Measurements from ENCODE around the gene SASH1.

SASH1 gene

DNA sequence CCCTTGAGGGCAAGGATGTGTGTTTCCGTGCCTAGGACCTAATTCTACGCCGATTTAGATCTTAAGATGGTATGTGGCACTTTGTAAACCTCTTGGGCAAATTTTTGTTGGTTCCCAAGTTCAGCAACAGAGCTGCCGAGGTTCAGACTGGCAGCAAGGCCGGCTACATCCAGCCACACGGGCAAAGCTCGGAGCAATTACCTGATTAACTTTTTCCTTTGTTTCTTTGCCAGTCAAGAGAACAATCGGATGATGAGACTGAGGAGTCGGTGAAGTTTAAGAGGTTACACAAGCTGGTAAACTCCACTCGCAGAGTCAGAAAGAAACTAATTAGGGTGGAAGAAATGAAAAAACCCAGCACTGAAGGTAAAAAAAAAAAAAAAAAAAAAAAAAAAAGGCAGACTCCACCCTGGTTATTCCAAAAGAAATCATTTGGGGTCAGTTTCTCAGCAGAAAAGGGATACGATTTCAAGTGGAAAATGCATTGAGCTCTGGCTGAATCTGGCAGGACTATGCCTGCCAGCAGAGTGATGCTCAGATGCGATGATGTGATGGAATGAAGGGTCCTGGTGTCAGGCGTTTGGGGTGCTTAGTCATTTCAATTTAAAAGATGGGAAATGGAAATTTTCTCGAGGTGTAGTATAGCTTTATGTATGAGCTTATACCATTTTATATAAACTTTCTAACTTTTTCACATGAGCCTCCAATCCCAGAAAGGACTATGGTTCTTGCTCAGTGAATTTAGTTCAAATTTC is 171.6 kb downstream of the SASH1 start:
- no peak for TF ChIP-seq POLR2A (IDR thresholded peaks at IDR 0.05; ENCODE audit: low read depth, low read length)
- no peak for DNase-seq (ENCODE audit: insufficient read length, low spot score)
- no peak for FAIRE-seq

DNA sequence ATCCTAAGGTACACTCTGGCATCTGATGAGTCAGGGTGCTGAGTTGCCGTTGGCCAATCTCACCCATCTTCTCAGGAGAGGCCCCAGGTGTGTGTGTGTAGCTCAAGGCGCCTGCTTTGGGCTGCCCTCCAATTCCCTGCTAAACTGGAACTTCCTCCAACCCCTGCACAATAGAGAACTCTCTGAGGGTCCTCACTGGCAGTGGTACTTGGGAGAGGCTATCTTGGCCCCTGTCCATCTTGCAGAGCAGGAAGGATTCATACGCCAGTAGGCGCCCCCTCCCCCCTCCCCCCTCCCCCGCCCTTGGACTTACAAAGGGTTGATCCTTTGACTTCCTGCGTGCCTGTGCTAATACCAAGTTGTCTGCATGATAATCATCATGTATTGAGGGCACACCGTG is 173.6 kb downstream of the SASH1 start:
- FAIRE-seq (no peak), DNase-seq (ENCODE audit: insufficient read length, low spot score) (no peak)
- no peak for TF ChIP-seq POLR2A (IDR thresholded peaks at IDR 0.05; ENCODE audit: low read depth, low read length)

DNA sequence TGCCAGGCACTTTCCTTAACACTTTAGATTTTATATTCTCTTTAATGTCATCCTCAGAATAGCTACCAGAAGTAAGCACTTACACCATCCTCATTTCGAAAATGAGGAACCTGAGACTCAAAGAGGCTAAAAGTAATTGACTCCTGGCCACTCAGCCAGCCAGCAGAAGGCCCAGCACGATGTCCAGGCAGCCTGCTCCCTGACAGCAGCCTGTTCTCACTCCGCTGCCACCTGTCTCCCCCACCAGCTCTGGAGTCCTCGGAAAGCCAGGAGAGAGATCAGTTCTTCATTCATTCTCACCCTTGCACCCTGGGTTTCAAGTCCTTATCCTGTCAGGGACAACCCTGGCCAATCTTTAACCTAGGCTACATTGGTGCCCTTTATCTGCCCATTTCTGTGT is 174.0 kb downstream of the SASH1 start:
- no peak for TF ChIP-seq POLR2A (IDR thresholded peaks at IDR 0.05; ENCODE audit: low read depth, low read length)
- DNase-seq (ENCODE audit: insufficient read length, low spot score) (no peak), FAIRE-seq (no peak)

DNA sequence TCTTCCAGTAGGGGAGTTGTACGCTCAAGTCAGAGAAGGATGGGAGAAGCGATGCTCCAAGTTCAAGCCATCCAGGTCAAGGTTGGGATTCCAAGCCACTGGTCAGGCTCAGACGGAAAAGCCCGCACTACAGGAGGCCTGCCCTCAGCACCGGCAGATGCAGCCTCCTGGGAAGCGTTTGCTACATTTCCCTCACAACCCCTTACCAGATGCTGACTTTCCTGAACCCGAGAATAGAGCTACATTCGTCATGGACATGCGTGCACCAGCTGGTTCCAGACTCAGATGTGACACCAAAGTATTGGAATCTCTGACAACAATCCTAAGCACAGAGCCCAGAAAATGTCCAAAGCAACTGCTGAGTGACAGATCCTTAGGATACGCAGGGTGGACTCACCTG is 174.8 kb downstream of the SASH1 start:
- no peak for FAIRE-seq
- no peak for TF ChIP-seq POLR2A (IDR thresholded peaks at IDR 0.05; ENCODE audit: low read depth, low read length)
- no peak for DNase-seq (ENCODE audit: insufficient read length, low spot score)

DNA sequence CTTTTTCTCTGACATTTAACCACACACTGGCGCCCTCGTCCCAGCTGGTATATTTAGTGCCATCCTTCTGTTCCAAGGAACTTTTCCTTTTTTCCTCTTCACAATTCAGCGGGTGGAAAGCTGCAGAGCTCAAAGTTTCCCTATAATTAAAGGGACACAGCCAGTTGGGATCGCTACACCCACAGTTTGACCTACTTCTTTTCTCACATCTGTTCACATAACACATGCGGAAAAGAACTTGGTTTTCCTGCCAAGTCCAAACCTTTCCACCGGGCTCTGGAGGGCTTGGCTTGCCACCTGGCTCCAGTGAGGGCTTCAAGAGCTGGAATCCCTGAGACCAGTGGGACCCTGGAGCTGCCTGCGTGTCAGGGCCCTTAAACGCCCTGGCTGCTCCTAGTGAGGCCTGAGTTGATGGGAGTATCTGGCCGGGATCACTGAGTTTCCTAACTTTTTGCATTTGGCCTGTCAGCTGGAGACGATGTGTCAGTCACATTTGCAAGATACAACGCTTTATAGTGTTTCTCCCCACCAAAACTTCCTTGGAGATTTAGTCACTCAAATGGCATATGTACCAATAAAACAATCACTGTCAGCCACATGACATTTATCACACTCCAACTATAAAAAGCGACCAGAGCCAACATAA is 176.0 kb downstream of the SASH1 start:
- no peak for TF ChIP-seq POLR2A (IDR thresholded peaks at IDR 0.05; ENCODE audit: low read depth, low read length)
- DNase-seq (ENCODE audit: insufficient read length, low spot score) (no peak), FAIRE-seq (no peak)

DNA sequence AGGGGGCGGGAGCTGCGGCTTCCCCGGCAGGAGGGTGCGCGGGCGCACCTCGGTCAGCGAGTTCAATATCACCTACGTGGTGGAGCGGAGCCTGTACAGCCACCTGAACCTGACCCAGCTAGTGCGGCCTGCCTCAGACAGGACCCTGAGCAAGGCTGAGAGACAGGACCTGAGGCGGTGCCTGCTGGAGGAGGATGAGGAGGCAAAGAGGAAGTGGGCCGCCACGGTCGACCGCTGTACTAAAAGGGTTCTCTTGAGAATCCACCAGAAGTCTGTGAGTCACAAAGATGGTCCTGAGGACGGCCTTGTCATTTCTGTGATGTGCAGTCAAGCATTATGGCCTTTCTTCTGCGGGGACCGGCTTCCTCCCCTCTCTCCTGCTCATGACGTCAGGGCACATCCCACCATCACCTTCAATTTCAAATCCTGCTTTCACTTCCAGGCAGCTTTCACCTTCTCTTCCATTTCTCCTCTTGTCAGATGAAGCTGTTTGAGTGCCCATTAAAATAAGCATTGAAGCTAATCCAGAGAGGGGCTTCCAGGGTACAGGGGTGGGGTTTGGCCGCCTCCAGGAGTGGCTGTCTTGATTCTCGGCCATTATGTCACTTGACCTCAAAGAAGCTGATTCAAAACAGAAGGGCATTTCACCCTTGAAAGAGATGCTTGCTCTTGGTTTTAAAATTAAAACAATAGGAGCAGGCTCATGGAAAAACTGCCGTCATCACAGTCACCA is 177.6 kb downstream of the SASH1 start:
- TF ChIP-seq POLR2A (IDR thresholded peaks at IDR 0.05; ENCODE audit: low read depth, low read length): no peak
- FAIRE-seq (no peak), DNase-seq (ENCODE audit: insufficient read length, low spot score) (no peak)

DNA sequence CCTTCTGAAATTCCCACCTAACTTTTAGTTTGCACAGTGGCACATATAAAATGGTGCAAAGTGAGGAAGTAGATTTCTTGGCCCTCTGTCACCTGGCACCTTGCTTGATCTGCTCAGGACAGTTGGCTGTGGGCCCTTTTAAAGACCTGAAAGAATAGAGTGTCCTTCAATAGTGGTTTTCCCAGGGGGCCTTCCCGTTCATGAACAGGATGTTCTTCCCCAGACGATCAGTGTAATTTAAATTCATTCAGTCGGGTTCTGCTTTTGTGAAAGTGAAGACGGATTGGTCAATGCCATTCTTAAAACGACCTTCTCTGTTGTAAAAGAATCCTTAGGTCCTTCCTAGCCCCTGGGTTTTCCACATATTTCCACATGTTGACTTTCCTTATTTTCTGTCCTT is 178.5 kb downstream of the SASH1 start:
- no peak for FAIRE-seq
- no peak for TF ChIP-seq POLR2A (IDR thresholded peaks at IDR 0.05; ENCODE audit: low read depth, low read length)

DNA sequence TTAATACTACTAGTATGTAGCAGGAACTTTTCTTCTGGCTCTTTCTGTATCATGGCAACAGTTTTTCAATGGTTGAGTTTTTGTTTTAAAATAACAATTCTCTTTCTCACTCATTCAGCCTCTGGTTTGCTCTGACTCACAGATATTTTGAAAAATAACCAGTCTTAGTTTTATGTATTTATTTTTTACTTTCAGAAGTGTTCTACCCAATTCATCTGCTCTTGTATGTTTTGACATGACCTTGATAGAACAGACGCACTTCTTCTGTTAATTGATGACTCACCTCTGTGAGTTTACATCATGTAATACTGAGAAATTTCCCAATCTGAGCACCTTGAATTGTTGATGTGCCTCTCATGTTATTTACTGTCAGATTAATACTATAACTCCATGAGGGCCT is 178.9 kb downstream of the SASH1 start:
- no peak for FAIRE-seq
- DNase-seq (ENCODE audit: insufficient read length, low spot score): no peak
- no peak for TF ChIP-seq POLR2A (IDR thresholded peaks at IDR 0.05; ENCODE audit: low read depth, low read length)

More for the DNA sequence above, 178.5 kb downstream of the SASH1 start:
- no peak for DNase-seq (ENCODE audit: insufficient read length, low spot score)

DNA sequence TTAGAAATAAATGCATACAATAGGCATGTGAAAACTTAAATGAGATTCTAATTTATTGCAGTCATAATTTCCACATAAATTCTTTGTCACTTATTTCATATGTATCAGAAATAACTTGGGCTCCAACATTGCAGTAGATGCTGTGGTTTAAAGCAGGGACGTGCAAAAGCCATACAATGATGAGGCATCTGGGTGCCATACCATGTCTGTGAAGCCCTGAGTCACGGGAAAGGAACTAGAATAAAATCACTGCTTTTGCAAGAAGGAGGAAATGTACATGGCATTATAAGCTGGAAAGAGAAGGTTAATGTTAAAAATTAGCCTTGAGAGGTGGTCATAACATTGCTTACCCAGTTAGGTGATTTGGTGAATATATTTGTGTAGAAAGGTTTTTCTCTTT is 180.4 kb downstream of the SASH1 start:
- DNase-seq (ENCODE audit: insufficient read length, low spot score) (no peak), FAIRE-seq (peak; percentile 45)

DNA sequence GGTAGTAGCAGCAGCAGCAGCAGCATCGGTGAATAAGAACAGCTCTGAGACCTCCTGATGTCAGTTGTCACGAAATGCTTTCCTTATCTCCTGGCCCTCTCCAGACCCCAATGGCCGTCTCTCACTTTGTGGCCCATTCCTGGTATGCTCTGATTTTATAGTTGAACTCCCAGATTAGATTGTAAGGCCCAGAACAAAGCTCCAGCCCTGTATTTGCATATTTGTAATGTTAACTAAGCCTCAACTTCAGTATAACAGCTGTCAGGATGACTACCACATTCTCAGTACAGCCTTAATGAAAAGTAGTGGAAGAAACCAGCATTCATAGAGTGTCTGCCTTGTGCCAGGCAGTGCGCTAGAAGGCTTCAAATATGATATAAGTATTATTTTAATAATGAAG is 180.9 kb downstream of the SASH1 start:
- no peak for TF ChIP-seq POLR2A (IDR thresholded peaks at IDR 0.05; ENCODE audit: low read depth, low read length)
- no peak for DNase-seq (ENCODE audit: insufficient read length, low spot score)
- no peak for FAIRE-seq

More for the DNA sequence above, 180.4 kb downstream of the SASH1 start:
- TF ChIP-seq POLR2A (IDR thresholded peaks at IDR 0.05; ENCODE audit: low read depth, low read length): no peak

DNA sequence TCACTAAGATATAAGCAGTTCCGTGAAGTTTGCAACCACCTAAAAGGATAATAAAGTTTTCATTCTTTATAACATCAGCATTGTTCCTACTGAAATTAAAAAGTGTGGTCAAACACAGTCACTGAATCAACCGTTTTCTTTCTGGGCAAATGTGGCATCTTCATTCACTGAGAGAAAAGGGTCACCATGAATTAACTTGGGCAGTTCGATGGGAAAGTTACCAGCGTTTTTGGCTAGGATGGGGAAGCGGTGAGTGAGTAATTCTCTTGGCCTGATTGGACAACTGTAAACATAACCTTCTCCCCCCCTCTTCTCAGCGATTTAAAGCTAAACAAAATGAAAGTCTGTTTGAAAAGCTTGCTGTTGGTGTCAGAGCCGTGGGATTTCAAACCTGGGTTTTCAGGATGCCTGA is 181.8 kb downstream of the SASH1 start:
- TF ChIP-seq POLR2A (IDR thresholded peaks at IDR 0.05; ENCODE audit: low read depth, low read length): no peak
- DNase-seq (ENCODE audit: insufficient read length, low spot score): no peak
- FAIRE-seq: peak; percentile 76

DNA sequence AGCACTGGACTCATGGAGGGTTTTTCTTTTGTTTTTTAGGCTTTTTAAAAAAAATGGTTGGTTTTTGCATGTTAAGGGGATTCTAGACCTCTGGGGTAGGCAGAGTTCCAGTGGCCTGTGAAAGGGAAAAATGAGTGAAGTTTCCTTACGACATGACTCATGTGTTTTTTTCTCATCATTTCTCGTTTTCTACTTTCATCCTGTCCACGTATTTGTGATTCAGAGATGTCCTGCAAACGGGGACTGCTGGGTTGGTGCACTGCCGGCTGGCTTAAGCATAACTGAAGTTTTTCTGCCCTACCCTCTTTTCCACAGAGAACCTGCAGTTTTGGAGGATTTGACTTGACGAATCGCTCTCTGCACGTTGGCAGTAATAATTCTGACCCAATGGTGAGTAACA is 182.3 kb downstream of the SASH1 start:
- no peak for TF ChIP-seq POLR2A (IDR thresholded peaks at IDR 0.05; ENCODE audit: low read depth, low read length)
- peak; percentile 82 for FAIRE-seq
- DNase-seq (ENCODE audit: insufficient read length, low spot score): peak; percentile 27

DNA sequence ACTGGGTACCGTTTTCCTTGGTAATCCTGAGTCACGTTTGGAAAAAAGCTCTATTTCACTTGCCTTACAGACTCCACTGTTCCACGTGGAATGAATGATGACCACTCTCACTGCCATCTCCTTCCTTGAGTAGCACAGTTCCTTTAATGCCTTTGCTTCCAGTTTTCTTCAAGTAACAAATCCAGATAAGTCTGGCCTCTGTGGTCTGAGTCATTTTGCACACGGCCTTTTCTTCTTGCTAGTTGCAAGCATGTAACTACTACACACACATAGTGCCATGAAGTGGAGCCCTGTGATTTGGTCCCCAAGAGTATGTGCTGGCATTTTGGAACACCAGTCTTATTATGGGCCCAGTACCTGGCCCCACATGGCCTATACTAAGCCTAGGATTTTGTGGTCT is 182.8 kb downstream of the SASH1 start:
- no peak for DNase-seq (ENCODE audit: insufficient read length, low spot score)
- peak; percentile 57 for FAIRE-seq
- 0 out of 2 replicates have a peak, but pooled peaks have one; percentile 14 for TF ChIP-seq POLR2A (IDR thresholded peaks at IDR 0.05; ENCODE audit: low read depth, low read length)

DNA sequence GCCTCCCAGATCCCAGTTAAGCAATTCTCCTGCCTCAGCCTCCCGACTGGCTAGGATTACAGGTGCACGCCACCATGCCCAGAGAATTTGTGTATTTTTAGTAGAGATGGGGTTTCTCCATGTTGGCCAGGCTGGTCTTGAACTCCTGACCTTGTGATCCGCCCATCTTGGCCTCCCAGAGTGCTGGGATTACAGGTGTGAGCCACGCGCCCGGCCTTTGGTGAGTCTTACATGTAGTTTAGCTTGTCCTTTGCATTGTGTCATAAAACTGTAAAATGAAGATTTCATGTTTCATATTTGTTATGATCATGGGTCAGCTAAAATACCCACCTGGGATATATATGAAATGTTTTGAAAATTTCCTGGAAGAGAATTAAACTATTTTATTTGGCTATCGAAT is 183.5 kb downstream of the SASH1 start:
- no peak for TF ChIP-seq POLR2A (IDR thresholded peaks at IDR 0.05; ENCODE audit: low read depth, low read length)
- FAIRE-seq (no peak), DNase-seq (ENCODE audit: insufficient read length, low spot score) (no peak)

All from H54 (cell line).